ENCODE measurements around the gene SLC25A12.
"Not testable (repeated sequence)": the region's sequence is repeated elsewhere in the genome, so short reads cannot be mapped to it uniquely, and the experiment has no call there.

Gene SLC25A12

DNA sequence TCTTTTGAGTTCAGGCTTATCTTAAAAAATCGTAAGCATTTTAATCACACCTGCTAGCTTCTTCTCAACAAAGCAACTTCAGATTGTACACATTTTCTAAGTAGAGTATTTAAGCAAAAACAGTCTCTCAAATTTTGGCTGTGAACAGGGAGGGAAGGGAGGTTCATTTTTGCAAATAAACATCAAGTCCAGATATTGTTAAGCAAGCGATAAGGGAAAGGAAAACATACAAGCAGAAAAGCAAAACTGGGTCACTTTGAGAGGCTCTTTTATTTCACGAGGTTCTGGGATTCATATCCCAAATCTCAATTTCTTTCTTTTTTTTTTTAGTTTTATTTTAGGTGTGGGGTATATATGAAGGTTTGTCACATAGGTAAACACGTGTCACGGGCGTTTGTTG is 79.9 kb downstream of the SLC25A12 start:
- H3K4me3 ChIP-seq (ENCODE audit: low read depth, low read length), result no peak overlapping the region
- DNase-seq (ENCODE audit: low read depth), result no peak
- TF ChIP-seq CTCF (IDR thresholded peaks at IDR 0.05; ENCODE audit: control insufficient read depth, extremely low read depth, insufficient read depth), result no peak

DNA sequence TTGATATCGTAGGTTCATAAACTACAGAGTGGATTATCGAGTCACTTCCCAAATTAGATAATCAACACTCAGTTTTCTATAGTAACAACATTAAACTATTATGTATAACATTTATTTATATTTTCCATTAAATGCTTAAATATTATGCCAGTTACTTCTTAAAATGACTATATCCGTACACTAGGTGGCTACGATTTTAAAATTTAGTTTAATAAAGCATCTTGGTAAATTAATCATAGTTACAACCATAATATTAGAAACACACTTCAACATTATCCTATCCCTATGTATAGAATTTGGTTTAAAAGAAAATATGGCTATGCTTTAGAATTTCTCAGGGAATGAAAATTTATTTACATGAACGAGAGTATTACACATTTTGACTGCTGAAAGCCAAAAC is 80.3 kb downstream of the SLC25A12 start:
- H3K4me3 ChIP-seq (ENCODE audit: low read depth, low read length), result no peak overlapping the region
- TF ChIP-seq CTCF (IDR thresholded peaks at IDR 0.05; ENCODE audit: control insufficient read depth, extremely low read depth, insufficient read depth), result no peak
- DNase-seq (ENCODE audit: low read depth), result no peak

- no peak for DNase-seq (ENCODE audit: low read depth)
- TF ChIP-seq CTCF (IDR thresholded peaks at IDR 0.05; ENCODE audit: control insufficient read depth, extremely low read depth, insufficient read depth), result no peak
- no peak overlapping the region for H3K4me3 ChIP-seq (ENCODE audit: low read depth, low read length)
Measured at GRCh38 chr2:171813126-171813525, 80.9 kb downstream of the SLC25A12 start.

GRCh38 chr2:171811245-171811628 is 82.8 kb downstream of the SLC25A12 start:
- TF ChIP-seq CTCF (IDR thresholded peaks at IDR 0.05; ENCODE audit: control insufficient read depth, extremely low read depth, insufficient read depth), result peak; percentile 56
- peak; percentile 46 for DNase-seq (ENCODE audit: low read depth)
- H3K4me3 ChIP-seq (ENCODE audit: low read depth, low read length), result no peak overlapping the region

GRCh38 chr2:171810422-171811244 is 83.4 kb downstream of the SLC25A12 start:
- no peak for TF ChIP-seq CTCF (IDR thresholded peaks at IDR 0.05; ENCODE audit: control insufficient read depth, extremely low read depth, insufficient read depth)
- no peak for DNase-seq (ENCODE audit: low read depth)

DNA sequence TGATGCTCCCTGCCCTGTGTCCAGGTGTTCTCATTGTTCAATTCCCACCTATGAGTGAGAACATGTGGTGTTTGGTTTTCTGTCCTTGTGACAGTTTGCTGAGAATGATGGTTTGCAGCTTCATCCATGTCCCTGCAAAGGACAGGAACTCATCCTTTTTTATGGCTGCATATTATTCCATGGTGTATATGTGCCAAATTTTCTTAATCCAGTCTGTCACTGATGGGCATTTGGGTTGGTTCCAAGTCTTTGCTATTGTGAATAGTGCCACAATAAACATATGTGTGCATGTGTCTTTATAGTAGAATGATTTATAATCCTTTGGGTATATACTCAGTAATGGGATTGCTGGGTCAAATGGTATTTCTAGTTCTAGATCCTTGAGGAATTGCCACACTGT is 85.2 kb downstream of the SLC25A12 start:
- H3K4me3 ChIP-seq (ENCODE audit: low read depth, low read length); DNase-seq (ENCODE audit: low read depth): not testable (repeated sequence)

More at GRCh38 chr2:171810422-171811244, 83.4 kb downstream of the SLC25A12 start:
- no peak overlapping the region for H3K4me3 ChIP-seq (ENCODE audit: low read depth, low read length)

DNA sequence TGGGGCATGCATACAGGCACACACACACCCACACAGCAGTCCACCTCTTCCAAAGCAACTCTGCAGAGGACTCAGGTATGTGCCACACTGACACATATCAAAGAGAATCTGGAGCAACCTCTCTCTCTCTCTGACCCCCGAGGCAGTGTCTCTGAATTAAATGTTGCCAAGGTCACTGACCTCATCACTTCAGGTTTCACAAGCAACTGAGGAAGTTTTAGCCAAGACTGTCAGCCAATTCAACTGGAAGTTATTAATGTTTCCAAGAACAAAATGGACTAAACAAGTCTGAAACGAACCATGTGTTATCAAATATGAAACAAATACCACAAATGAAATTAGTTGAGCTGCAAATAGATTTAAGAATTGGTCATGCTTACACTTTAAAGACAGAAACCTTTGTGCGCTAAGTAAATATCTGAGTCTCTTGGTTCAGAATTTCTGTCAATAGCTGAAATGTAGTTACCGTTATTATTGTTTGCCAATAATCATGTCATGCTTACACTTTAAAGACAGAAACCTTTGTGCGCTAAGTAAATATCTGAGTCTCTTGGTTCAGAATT is 86.1 kb downstream of the SLC25A12 start:
- DNase-seq (ENCODE audit: low read depth), result no peak
- no peak overlapping the region for H3K4me3 ChIP-seq (ENCODE audit: low read depth, low read length)
- TF ChIP-seq CTCF (IDR thresholded peaks at IDR 0.05; ENCODE audit: control insufficient read depth, extremely low read depth, insufficient read depth), result no peak

Measured in LNCaP clone FGC (cell line).